Keratinocyte (primary cell): ENCODE measurements around the gene TWF1. TPM values are rescaled to one million over a fixed set of nuclear protein-coding genes. Genes with fewer than 3 reads are reported as not detected.

Experiments
- DNase-seq: peaks from one replicate; pipeline ENCODE4 v3.0.0-alpha.2; 2011; ENCODE audit warnings: low read depth, missing footprints, low spot score
- FAIRE-seq: peaks from 2 replicates; lab custom pipeline; 2011; peaks lifted over from hg19 to GRCh38; lab: Jason Lieb, UNC
- H2AFZ ChIP-seq: 2 replicates; pipeline ENCODE4 v1.6.0; 2012; ENCODE audit warnings: low read length, control low read depth, inconsistent platforms; ENCODE audit not compliant: control insufficient read depth
- H3K27ac ChIP-seq: 2 replicates; pipeline ENCODE4 v1.5.1; 2011; ENCODE audit warnings: low read length; ENCODE audit not compliant: control insufficient read depth, insufficient read depth
- H3K27me3 ChIP-seq: 3 replicates; pipeline ENCODE4 v1.6.0; 2011; ENCODE audit warnings: low read length; ENCODE audit not compliant: control insufficient read depth, insufficient read depth; ENCODE audit errors: extremely low read depth
- H3K36me3 ChIP-seq, 2 experiments: 2 replicates in 1 of 2; 3 replicates in 1 of 2; pipeline ENCODE4 v1.5.1; 2011; ENCODE audit warnings: low read length in 2 of 2, mild to moderate bottlenecking in 1 of 2; ENCODE audit not compliant: control insufficient read depth in 2 of 2, insufficient read depth in 2 of 2; ENCODE audit errors: extremely low read depth in 1 of 2
- H3K4me1 ChIP-seq: 3 replicates; pipeline ENCODE4 v1.5.1; 2011; ENCODE audit warnings: low read length; ENCODE audit not compliant: control insufficient read depth, insufficient read depth; ENCODE audit errors: extremely low read depth
- H3K4me2 ChIP-seq: 3 replicates; pipeline ENCODE4 v1.6.0; 2011; ENCODE audit warnings: low read depth, low read length; ENCODE audit not compliant: control insufficient read depth, insufficient read depth; ENCODE audit errors: extremely low read depth
- H3K4me3 ChIP-seq, 3 experiments: fragments of 200-600 bp in 1 of 3; sonication (generic) in 1 of 3; 2 replicates in 2 of 3; 3 replicates in 1 of 3; pipeline ENCODE4 v1.5.1; 2011 to 2016; ENCODE audit warnings: low read length in 3 of 3, mild to moderate bottlenecking in 3 of 3, control low read depth in 2 of 3, inconsistent platforms in 1 of 3, low read depth in 1 of 3, mixed read lengths in 1 of 3, mixed run types in 1 of 3, moderate library complexity in 1 of 3; ENCODE audit not compliant: control insufficient read depth in 2 of 3, insufficient read depth in 2 of 3; ENCODE audit errors: extremely low read depth in 1 of 3
- H3K79me2 ChIP-seq: 2 replicates; pipeline ENCODE4 v1.6.0; 2012; ENCODE audit warnings: low read length; ENCODE audit not compliant: control insufficient read depth, insufficient read depth
- H3K9ac ChIP-seq: 3 replicates; pipeline ENCODE4 v1.6.0; 2011; ENCODE audit warnings: low read length; ENCODE audit not compliant: control insufficient read depth, insufficient read depth; ENCODE audit errors: extremely low read depth
- H3K9me1 ChIP-seq: 3 replicates; pipeline ENCODE4 v1.6.0; 2011; ENCODE audit warnings: low read length; ENCODE audit not compliant: control insufficient read depth, insufficient read depth; ENCODE audit errors: extremely low read depth
- H3K9me3 ChIP-seq: 2 replicates; pipeline ENCODE4 v1.5.1; 2012; ENCODE audit warnings: low read depth, low read length; ENCODE audit not compliant: control insufficient read depth
- H4K20me1 ChIP-seq: 3 replicates; pipeline ENCODE4 v1.6.0; 2011; ENCODE audit warnings: low read length; ENCODE audit not compliant: control insufficient read depth, insufficient read depth; ENCODE audit errors: extremely low read depth
- CTCF ChIP-seq, 3 experiments: IDR thresholded peaks in 1 of 3; conservative IDR thresholded peaks in 1 of 3; optimal IDR thresholded peaks in 1 of 3; 2 replicates in 2 of 3; 3 replicates in 1 of 3; pipeline versions ENCODE3 to v1.5.1; 2011; ENCODE audit warnings: low read length in 3 of 3, mild to moderate bottlenecking in 3 of 3, moderate library complexity in 2 of 3, control low read depth in 1 of 3, inconsistent platforms in 1 of 3; ENCODE audit not compliant: insufficient read depth in 2 of 3; ENCODE audit errors: extremely low read depth in 1 of 3
- EZH2 ChIP-seq: IDR thresholded peaks from one replicate; pipeline ENCODE4 v1.6.1; 2012; ENCODE audit warnings: inconsistent platforms, mild to moderate bottlenecking, low read length, moderate library complexity
- dilution Hi-C: fragments of 300-500 bp; cut with MboI; formaldehyde crosslinking; loops from one replicate; pipeline ENCODE4 v1.7.0; 2020; ENCODE audit warnings: low sequenced_read_pairs; ENCODE audit not compliant: extremely low pct_ligation_motif_present
- polyA plus RNA-seq, 5 experiments: library from polyadenylated mRNA; depleted of rRNA in 3 of 5; stranded (reverse) in 3 of 5; stranded (forward) in 1 of 5; unstranded in 1 of 5; fragments of >200 nt; gene quantifications; 1 replicate in 1 of 5; 2 replicates in 3 of 5; 3 replicates in 1 of 5; pipeline versions ENCODE4 v1.2.1 to v1.2.3, GENCODE V29; 2011 to 2012; ENCODE audit warnings: missing spikeins in 2 of 5, low read depth in 1 of 5, low replicate concordance in 1 of 5

Gene TWF1
- polyA plus RNA-seq, 1 donor (not counting 4 experiments of a cell fraction or from before 2014, with no cell fraction given), result 167 TPM

GRCh38 chr12:43786899-43787693 is 19.0 kb downstream of the TWF1 start:
- Histone ChIP-seq H3K9ac (no peak overlapping the region), H3K4me3 (no peak overlapping the region), H3K79me2 (no peaks in the 10 kb centered on the region), H3K9me1 (no peaks in the 10 kb centered on the region), H3K9me3 (no peaks in the 10 kb centered on the region), H3K36me3 (peaks cover 3 to 5% of the 10 kb centered on the region in 2 experiments), H3K4me2 (no peak overlapping the region), H2AFZ (no peak overlapping the region), H3K27me3 (no peaks in the 10 kb centered on the region), H3K4me1 (no peaks in the 10 kb centered on the region), H3K27ac (no peak overlapping the region), H4K20me1 (no peaks in the 10 kb centered on the region)
- no peak for DNase-seq
- TF ChIP-seq EZH2, result no peak
- TF ChIP-seq CTCF (optimal IDR thresholded peaks at IDR 0.05 in 1 of 3, IDR thresholded peaks at IDR 0.05 in 1 of 3, conservative IDR thresholded peaks at IDR 0.05 in 1 of 3; ENCODE audit: extremely low read depth in 1 of 3, insufficient read depth in 2 of 3, low read length in 3 of 3), result no peak
- dilution Hi-C loops, result no loop called here
- no peak for FAIRE-seq

GRCh38 chr12:43776498-43776897 is 29.6 kb downstream of the TWF1 start:
- H3K36me3 ChIP-seq, result peaks cover 9 to 10% of the 10 kb centered on the region in 2 experiments
- no peaks in the 10 kb centered on the region for H3K79me2 ChIP-seq
- H4K20me1 ChIP-seq, result no peaks in the 10 kb centered on the region
- H3K9me1 ChIP-seq, result no peaks in the 10 kb centered on the region
- no peak for TF ChIP-seq EZH2
- TF ChIP-seq CTCF (optimal IDR thresholded peaks at IDR 0.05 in 1 of 3, IDR thresholded peaks at IDR 0.05 in 1 of 3, conservative IDR thresholded peaks at IDR 0.05 in 1 of 3; ENCODE audit: extremely low read depth in 1 of 3, insufficient read depth in 2 of 3, low read length in 3 of 3), result peak; percentile 18 to 47 (median 40)
- no peaks in the 10 kb centered on the region for H3K4me1 ChIP-seq
- no peak overlapping the region for H3K9ac ChIP-seq
- H3K27me3 ChIP-seq, result no peaks in the 10 kb centered on the region
- no peak overlapping the region for H2AFZ ChIP-seq
- FAIRE-seq, result peak; percentile 23
- H3K4me2 ChIP-seq, result no peak overlapping the region
- no peak overlapping the region for H3K27ac ChIP-seq
- H3K9me3 ChIP-seq, result no peaks in the 10 kb centered on the region
- dilution Hi-C loops, result no loop called here
- no peak for DNase-seq
- H3K4me3 ChIP-seq, result no peak overlapping the region
